ENCODE data around the gene ANAPC10. TPM values are rescaled to one million over a fixed set of nuclear protein-coding genes. Genes with fewer than 3 reads are reported as not detected.
A peak's percentile ranks its signal among the peaks of the same experiment; 100 is the strongest.
"Not testable (repeated sequence)": the region's sequence is repeated elsewhere in the genome, so short reads cannot be mapped to it uniquely, and the experiment has no call there.

ANAPC10 gene
- total RNA-seq, 2 donors from 2014 or later = 25.2 to 29.4 TPM

- Mint-ChIP-seq H3K9me3 (peaks cover 3 to 6% of the 10 kb centered on the region in 2 donors), H3K4me3 (no peak overlapping the region), H3K27me3 (ENCODE audit: low read depth) (no peaks in the 10 kb centered on the region), H3K27ac (no peak overlapping the region), H3K36me3 (ENCODE audit: insufficient read depth in 2 of 2) (peaks cover 13 to 19% of the 10 kb centered on the region in 2 donors), H3K4me1 (ENCODE audit: low read depth) (no peaks in the 10 kb centered on the region)
- ATAC-seq (replicated peaks in 1 of 2) = no peak
- DNase-seq = no peak
These were observed 63.2 kb downstream of the ANAPC10 start for GRCh38 chr4:145034727-145035211.

- Mint-ChIP-seq H3K27me3 (ENCODE audit: low read depth) (no peaks in the 10 kb centered on the region), H3K9me3 (peaks cover 10 to 12% of the 10 kb centered on the region in 2 donors), H3K4me3 (peak overlapping the region; percentile 44 to 90), H3K27ac (peak overlapping the region; percentile 99), H3K36me3 (ENCODE audit: insufficient read depth in 2 of 2) (peaks cover 23 to 26% of the 10 kb centered on the region in 2 donors), H3K4me1 (ENCODE audit: low read depth) (peaks cover 30% of the 10 kb centered on the region)
- ATAC-seq (replicated peaks in 1 of 2) (peak; percentile 23 to 32), DNase-seq (peak in 1 of 2 donors; percentile 3)
These were observed 78.7 kb downstream of the ANAPC10 start for GRCh38 chr4:145019346-145019745.

GRCh38 chr4:145014365-145014764 is 83.6 kb downstream of the ANAPC10 start:
- Mint-ChIP-seq H3K36me3 (ENCODE audit: insufficient read depth in 2 of 2) (peaks cover 10 to 23% of the 10 kb centered on the region in 2 donors), H3K9me3 (peaks cover 0 to 2% of the 10 kb centered on the region in 2 donors), H3K4me3 (no peak overlapping the region), H3K27ac (no peak overlapping the region), H3K4me1 (ENCODE audit: low read depth) (peaks cover 26% of the 10 kb centered on the region), H3K27me3 (ENCODE audit: low read depth) (no peaks in the 10 kb centered on the region)
- ATAC-seq (replicated peaks in 1 of 2) (no peak), DNase-seq (no peak)

GRCh38 chr4:145012841-145013240 is 85.2 kb downstream of the ANAPC10 start:
- H3K27me3 Mint-ChIP-seq (ENCODE audit: low read depth) = no peaks in the 10 kb centered on the region
- H3K4me1 Mint-ChIP-seq (ENCODE audit: low read depth) = peaks cover 14% of the 10 kb centered on the region
- ATAC-seq (replicated peaks in 1 of 2) = no peak
- H3K9me3 Mint-ChIP-seq = peaks cover 0 to 2% of the 10 kb centered on the region in 2 donors
- no peak overlapping the region for H3K27ac Mint-ChIP-seq
- H3K4me3 Mint-ChIP-seq = no peak overlapping the region
- DNase-seq = no peak
- H3K36me3 Mint-ChIP-seq (ENCODE audit: insufficient read depth in 2 of 2) = peaks cover 11 to 29% of the 10 kb centered on the region in 2 donors

GRCh38 chr4:145011636-145012035 is 86.4 kb downstream of the ANAPC10 start:
- H3K9me3 Mint-ChIP-seq = peaks cover 1 to 6% of the 10 kb centered on the region in 2 donors
- DNase-seq = no peak
- H3K36me3 Mint-ChIP-seq (ENCODE audit: insufficient read depth in 2 of 2) = peaks cover 9 to 34% of the 10 kb centered on the region in 2 donors
- no peaks in the 10 kb centered on the region for H3K27me3 Mint-ChIP-seq (ENCODE audit: low read depth)
- H3K27ac Mint-ChIP-seq = no peak overlapping the region
- no peak overlapping the region for H3K4me3 Mint-ChIP-seq
- no peak for ATAC-seq (replicated peaks in 1 of 2)
- H3K4me1 Mint-ChIP-seq (ENCODE audit: low read depth) = peaks cover 20% of the 10 kb centered on the region

GRCh38 chr4:145010315-145010714 is 87.7 kb downstream of the ANAPC10 start:
- H3K27me3 Mint-ChIP-seq (ENCODE audit: low read depth); H3K27ac Mint-ChIP-seq; H3K4me3 Mint-ChIP-seq; ATAC-seq (replicated peaks in 1 of 2); DNase-seq; H3K9me3 Mint-ChIP-seq: not testable (repeated sequence)
- Mint-ChIP-seq H3K4me1 (ENCODE audit: low read depth) (peaks cover 20% of the 10 kb centered on the region), H3K36me3 (ENCODE audit: insufficient read depth in 2 of 2) (peaks cover 9 to 25% of the 10 kb centered on the region in 2 donors)

GRCh38 chr4:145003675-145004074 is 94.3 kb downstream of the ANAPC10 start:
- no peak for ATAC-seq (replicated peaks in 1 of 2)
- peaks cover 11 to 13% of the 10 kb centered on the region in 2 donors for H3K9me3 Mint-ChIP-seq

GRCh38 chr4:145001635-145002034 is 96.4 kb downstream of the ANAPC10 start:
- no peaks in the 10 kb centered on the region for H3K4me1 Mint-ChIP-seq (ENCODE audit: low read depth)
- peaks cover 13 to 15% of the 10 kb centered on the region in 2 donors for H3K36me3 Mint-ChIP-seq (ENCODE audit: insufficient read depth in 2 of 2)
- H3K9me3 Mint-ChIP-seq = peaks cover 15 to 16% of the 10 kb centered on the region in 2 donors

More at GRCh38 chr4:145003675-145004074, 94.3 kb downstream of the ANAPC10 start:
- H3K4me1 Mint-ChIP-seq (ENCODE audit: low read depth) = peaks cover 6% of the 10 kb centered on the region
- no peak overlapping the region for H3K27ac Mint-ChIP-seq
- H3K4me3 Mint-ChIP-seq = no peak overlapping the region
- peaks cover 12 to 20% of the 10 kb centered on the region in 2 donors for H3K36me3 Mint-ChIP-seq (ENCODE audit: insufficient read depth in 2 of 2)
- no peaks in the 10 kb centered on the region for H3K27me3 Mint-ChIP-seq (ENCODE audit: low read depth)
- no peak for DNase-seq

GRCh38 chr4:145000656-145001055 is 97.3 kb downstream of the ANAPC10 start:
- not testable (repeated sequence) for H3K4me1 Mint-ChIP-seq (ENCODE audit: low read depth); ATAC-seq (replicated peaks in 1 of 2); H3K27ac Mint-ChIP-seq; H3K4me3 Mint-ChIP-seq; DNase-seq; H3K27me3 Mint-ChIP-seq (ENCODE audit: low read depth)
- H3K36me3 Mint-ChIP-seq (ENCODE audit: insufficient read depth in 2 of 2) = peaks cover 15 to 17% of the 10 kb centered on the region in 2 donors
- H3K9me3 Mint-ChIP-seq = peaks cover 15 to 17% of the 10 kb centered on the region in 2 donors

More at GRCh38 chr4:145001635-145002034, 96.4 kb downstream of the ANAPC10 start:
- no peak for DNase-seq
- H3K27me3 Mint-ChIP-seq (ENCODE audit: low read depth) = no peaks in the 10 kb centered on the region
- no peak for ATAC-seq (replicated peaks in 1 of 2)
- no peak overlapping the region for H3K27ac Mint-ChIP-seq
- no peak overlapping the region for H3K4me3 Mint-ChIP-seq

- ATAC-seq (replicated peaks in 1 of 2) (no peak), DNase-seq (no peak)
- no peaks in the 10 kb centered on the region for H3K9me3 Mint-ChIP-seq
- no peaks in the 10 kb centered on the region for H3K4me1 Mint-ChIP-seq (ENCODE audit: low read depth)
- no peaks in the 10 kb centered on the region for H3K27me3 Mint-ChIP-seq (ENCODE audit: low read depth)
- no peak overlapping the region for H3K4me3 Mint-ChIP-seq
- H3K36me3 Mint-ChIP-seq (ENCODE audit: insufficient read depth in 2 of 2) = peaks cover 6 to 8% of the 10 kb centered on the region in 2 donors
- no peak overlapping the region for H3K27ac Mint-ChIP-seq
These were observed 108.7 kb downstream of the ANAPC10 start for GRCh38 chr4:144989306-144989705.

GRCh38 chr4:144985531-144985930 is 112.5 kb downstream of the ANAPC10 start:
- ATAC-seq (replicated peaks in 1 of 2) (no peak), DNase-seq (no peak)
- H3K4me3 Mint-ChIP-seq = no peak overlapping the region
- no peaks in the 10 kb centered on the region for H3K27me3 Mint-ChIP-seq (ENCODE audit: low read depth)
- no peaks in the 10 kb centered on the region for H3K4me1 Mint-ChIP-seq (ENCODE audit: low read depth)
- peaks cover 1 to 5% of the 10 kb centered on the region in 2 donors for H3K9me3 Mint-ChIP-seq
- H3K27ac Mint-ChIP-seq = no peak overlapping the region
- peaks cover 1 to 3% of the 10 kb centered on the region in 2 donors for H3K36me3 Mint-ChIP-seq (ENCODE audit: insufficient read depth in 2 of 2)

GRCh38 chr4:144985014-144985413 is 113.0 kb downstream of the ANAPC10 start:
- H3K27ac Mint-ChIP-seq = no peak overlapping the region
- H3K27me3 Mint-ChIP-seq (ENCODE audit: low read depth) = no peaks in the 10 kb centered on the region
- no peak for DNase-seq
- H3K36me3 Mint-ChIP-seq (ENCODE audit: insufficient read depth in 2 of 2) = peaks cover 1 to 3% of the 10 kb centered on the region in 2 donors
- no peaks in the 10 kb centered on the region for H3K4me1 Mint-ChIP-seq (ENCODE audit: low read depth)
- no peak overlapping the region for H3K4me3 Mint-ChIP-seq
- no peak for ATAC-seq (replicated peaks in 1 of 2)
- H3K9me3 Mint-ChIP-seq = peaks cover 1 to 7% of the 10 kb centered on the region in 2 donors

GRCh38 chr4:144984241-144984640 is 113.8 kb downstream of the ANAPC10 start:
- Mint-ChIP-seq H3K36me3 (ENCODE audit: insufficient read depth in 2 of 2) (peaks cover 1 to 3% of the 10 kb centered on the region in 2 donors), H3K9me3 (peaks cover 4 to 10% of the 10 kb centered on the region in 2 donors), H3K4me3 (no peak overlapping the region), H3K27ac (no peak overlapping the region), H3K4me1 (ENCODE audit: low read depth) (no peaks in the 10 kb centered on the region), H3K27me3 (ENCODE audit: low read depth) (no peaks in the 10 kb centered on the region)
- no peak for DNase-seq
- ATAC-seq (replicated peaks in 1 of 2) = no peak

GRCh38 chr4:144975718-144976117 is 122.3 kb downstream of the ANAPC10 start:
- no peak overlapping the region for H3K4me3 Mint-ChIP-seq
- no peaks in the 10 kb centered on the region for H3K4me1 Mint-ChIP-seq (ENCODE audit: low read depth)
- H3K36me3 Mint-ChIP-seq (ENCODE audit: insufficient read depth in 2 of 2) = no peaks in the 10 kb centered on the region
- no peak overlapping the region for H3K27ac Mint-ChIP-seq
- DNase-seq (no peak), ATAC-seq (replicated peaks in 1 of 2) (no peak)
- H3K9me3 Mint-ChIP-seq = peaks cover 7 to 9% of the 10 kb centered on the region in 2 donors
- no peaks in the 10 kb centered on the region for H3K27me3 Mint-ChIP-seq (ENCODE audit: low read depth)

Measured in activated T-cell treated with anti-CD3 and anti-CD28 coated beads, Interleukin-2, amount 50 U/mL, for 72 hours (primary cell).